Thyroid gland (tissue), 4 donors: ENCODE measurements around the gene TAAR5.
"Not testable (repeated sequence)": the region's sequence is repeated elsewhere in the genome, so short reads cannot be mapped to it uniquely, and the experiment has no call there.

Experiments used
- POLR2A ChIP-seq, 2 donors: fragments of 450-650 bp; IDR thresholded peaks; one replicate each; pipeline ENCODE4 v1.6.1; 2017; ENCODE audit warnings: antibody characterized with exemption in 2 of 2, mild to moderate bottlenecking in 2 of 2, moderate library complexity in 1 of 2
- TF ChIP-seq, protein P1 (sequence below), 6 experiments: fragments of 200-600 bp in 3 of 6; fragments of 450-650 bp in 3 of 6; sonication (generic) in 3 of 6; IDR thresholded peaks; one replicate each; pipeline ENCODE4 v1.5.1; 2016 to 2019; ENCODE audit warnings: antibody characterized with exemption in 6 of 6, mild to moderate bottlenecking in 2 of 6, inconsistent platforms in 1 of 6, moderate library complexity in 1 of 6

DNA sequence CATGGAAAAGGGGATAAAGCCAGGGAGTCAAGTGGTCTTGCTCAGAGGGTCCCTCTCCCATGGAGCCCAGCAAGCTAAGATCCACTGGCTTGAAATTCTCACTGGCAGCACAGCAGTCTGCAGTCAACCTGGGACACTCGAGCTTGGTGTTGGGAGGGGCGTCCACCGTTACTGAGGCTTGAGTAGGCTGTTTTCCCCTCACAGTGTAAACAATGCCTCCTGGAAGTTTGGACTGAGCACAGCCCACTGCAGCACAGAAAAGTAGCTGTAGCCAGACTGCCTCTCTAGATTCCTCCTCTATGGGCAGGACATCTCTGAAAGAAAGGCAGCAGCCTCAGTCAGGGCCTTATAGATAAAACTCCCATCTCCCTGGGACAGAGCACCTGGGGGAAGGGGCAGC lies 45.7 kb upstream of the TAAR5 start:
- TF ChIP-seq, protein P1, sequence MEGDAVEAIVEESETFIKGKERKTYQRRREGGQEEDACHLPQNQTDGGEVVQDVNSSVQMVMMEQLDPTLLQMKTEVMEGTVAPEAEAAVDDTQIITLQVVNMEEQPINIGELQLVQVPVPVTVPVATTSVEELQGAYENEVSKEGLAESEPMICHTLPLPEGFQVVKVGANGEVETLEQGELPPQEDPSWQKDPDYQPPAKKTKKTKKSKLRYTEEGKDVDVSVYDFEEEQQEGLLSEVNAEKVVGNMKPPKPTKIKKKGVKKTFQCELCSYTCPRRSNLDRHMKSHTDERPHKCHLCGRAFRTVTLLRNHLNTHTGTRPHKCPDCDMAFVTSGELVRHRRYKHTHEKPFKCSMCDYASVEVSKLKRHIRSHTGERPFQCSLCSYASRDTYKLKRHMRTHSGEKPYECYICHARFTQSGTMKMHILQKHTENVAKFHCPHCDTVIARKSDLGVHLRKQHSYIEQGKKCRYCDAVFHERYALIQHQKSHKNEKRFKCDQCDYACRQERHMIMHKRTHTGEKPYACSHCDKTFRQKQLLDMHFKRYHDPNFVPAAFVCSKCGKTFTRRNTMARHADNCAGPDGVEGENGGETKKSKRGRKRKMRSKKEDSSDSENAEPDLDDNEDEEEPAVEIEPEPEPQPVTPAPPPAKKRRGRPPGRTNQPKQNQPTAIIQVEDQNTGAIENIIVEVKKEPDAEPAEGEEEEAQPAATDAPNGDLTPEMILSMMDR (IDR thresholded peaks at IDR 0.05): not testable (repeated sequence)
- TF ChIP-seq POLR2A (IDR thresholded peaks at IDR 0.05): not testable (repeated sequence)
